ENCODE results near the gene OR51B6.
"Not testable (repeated sequence)": the region's sequence is repeated elsewhere in the genome, so short reads cannot be mapped to it uniquely, and the experiment has no call there.

The OR51B6 gene

DNA sequence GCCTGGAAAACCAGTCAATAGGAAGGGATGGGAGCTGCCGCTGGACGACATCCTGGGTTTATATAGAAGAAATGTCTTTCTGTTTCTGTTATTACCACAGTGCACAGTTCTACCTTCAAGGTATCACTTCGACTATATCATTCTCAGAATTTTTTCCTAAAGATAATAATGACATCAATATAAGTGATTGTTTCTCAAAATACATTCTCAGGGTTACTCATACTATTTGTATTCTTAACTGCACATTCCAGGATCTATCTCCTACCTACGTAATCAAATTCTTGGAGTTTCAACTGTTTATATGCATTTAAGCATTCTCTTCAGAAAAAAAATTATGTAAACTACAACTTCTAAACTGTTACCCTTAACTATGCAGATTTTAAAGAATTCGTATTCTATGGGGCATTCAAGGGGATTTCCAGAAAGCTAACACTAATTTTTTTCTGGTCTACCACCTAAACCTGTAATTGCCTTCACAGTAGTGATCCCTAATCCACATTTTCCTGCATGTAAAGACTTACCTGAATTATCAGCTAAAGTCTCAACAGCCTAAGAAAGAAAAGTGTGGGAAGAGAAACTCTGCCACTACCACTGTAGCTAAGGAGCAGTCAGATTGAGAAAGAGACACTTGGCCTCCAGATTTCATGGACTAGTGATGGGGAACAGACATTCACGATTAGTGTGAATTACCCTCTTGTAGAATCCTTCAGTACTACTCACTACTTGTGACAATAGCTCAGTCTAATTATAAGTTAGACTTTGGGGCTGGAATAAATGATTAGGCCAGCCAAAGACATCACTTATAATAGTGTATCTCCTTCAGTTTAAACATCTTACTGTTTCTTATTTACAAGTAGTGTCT, 7.6 kb upstream of the OR51B6 start, which contains the start of gene OR51B5:
Gene OR51B5, minus strand, starts transcription at position 51 of the 862 bp plus-strand sequence. Its CDS starts 0 bp downstream, at position 51.
- no peaks in the 10 kb centered on the region for H3K4me1 ChIP-seq (ENCODE audit: insufficient read depth, low read length)
- H3K9ac ChIP-seq (ENCODE audit: low read depth, low read length): no peak within 1 kb of the TSS
- no peaks in the 10 kb centered on the region for H3K36me3 ChIP-seq (ENCODE audit: insufficient read depth, low read length)
- no peaks in the 10 kb centered on the region; the same call in 1 of the 2 replicates for H3K9me3 ChIP-seq (ENCODE audit: control insufficient read depth, insufficient read depth, low read length)

DNA sequence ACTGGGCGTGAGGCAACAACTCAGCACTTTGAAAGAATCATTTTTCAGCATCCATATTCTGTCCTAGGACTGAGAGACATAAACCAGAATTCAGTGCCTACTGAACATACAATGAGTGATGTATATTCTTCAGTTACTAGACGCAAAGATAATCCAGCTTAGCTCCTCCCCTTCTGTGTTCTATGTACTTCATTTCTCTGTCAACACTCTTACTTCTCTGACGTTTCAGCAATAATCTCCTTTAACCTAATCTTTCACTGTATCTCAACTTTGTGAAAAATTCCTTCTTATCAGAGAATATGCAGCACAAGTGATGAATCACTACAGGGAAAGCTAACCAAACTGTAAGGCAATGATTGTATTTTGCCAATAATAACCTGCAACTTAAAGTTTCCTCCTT, 5.5 kb upstream of the OR51B6 start:
- Histone ChIP-seq H3K9me3 (ENCODE audit: control insufficient read depth, insufficient read depth, low read length) (no peaks in the 10 kb centered on the region; the same call in 1 of the 2 replicates), H3K9ac (ENCODE audit: low read depth, low read length) (no peak overlapping the region), H3K4me1 (ENCODE audit: insufficient read depth, low read length) (peaks cover 4% of the 10 kb centered on the region; the same call in 1 of the 2 replicates), H3K36me3 (ENCODE audit: insufficient read depth, low read length) (no peaks in the 10 kb centered on the region)

DNA sequence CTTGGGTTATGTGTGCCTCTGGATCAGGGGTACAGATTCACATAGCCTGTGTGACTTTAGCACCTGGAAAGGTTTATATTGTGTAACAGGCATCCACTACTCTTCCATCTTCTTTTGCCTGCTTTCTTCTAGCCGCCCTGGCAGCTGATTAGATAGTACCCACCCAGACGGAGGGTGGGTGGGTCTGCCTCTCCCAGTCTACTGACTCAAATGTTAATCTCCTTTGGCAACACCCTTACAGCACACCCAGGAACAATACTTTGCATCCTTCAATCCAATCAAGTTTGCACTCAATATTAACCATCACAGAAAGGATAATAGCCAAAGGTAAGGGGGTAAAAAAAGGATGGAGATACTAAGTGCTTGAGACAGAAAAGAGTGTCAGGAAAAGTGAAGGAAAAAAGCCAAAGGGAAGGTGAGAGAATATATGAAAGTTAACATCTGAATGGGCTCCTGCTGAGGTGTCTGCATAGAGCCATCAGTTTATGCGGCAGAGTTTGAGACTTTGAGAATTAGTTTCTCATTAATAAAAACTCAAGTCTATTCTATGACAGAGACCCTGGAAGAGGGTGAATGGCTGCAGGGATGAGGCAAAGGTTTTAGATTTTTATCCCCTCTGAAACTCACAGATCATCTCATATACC, 2.6 kb upstream of the OR51B6 start:
- H3K4me1 ChIP-seq (ENCODE audit: insufficient read depth, low read length): peaks cover 4% of the 10 kb centered on the region; the same call in 1 of the 2 replicates
- no peaks in the 10 kb centered on the region; the same call in 1 of the 2 replicates for H3K9me3 ChIP-seq (ENCODE audit: control insufficient read depth, insufficient read depth, low read length)
- no peaks in the 10 kb centered on the region for H3K36me3 ChIP-seq (ENCODE audit: insufficient read depth, low read length)
- H3K9ac ChIP-seq (ENCODE audit: low read depth, low read length): no peak overlapping the region

DNA sequence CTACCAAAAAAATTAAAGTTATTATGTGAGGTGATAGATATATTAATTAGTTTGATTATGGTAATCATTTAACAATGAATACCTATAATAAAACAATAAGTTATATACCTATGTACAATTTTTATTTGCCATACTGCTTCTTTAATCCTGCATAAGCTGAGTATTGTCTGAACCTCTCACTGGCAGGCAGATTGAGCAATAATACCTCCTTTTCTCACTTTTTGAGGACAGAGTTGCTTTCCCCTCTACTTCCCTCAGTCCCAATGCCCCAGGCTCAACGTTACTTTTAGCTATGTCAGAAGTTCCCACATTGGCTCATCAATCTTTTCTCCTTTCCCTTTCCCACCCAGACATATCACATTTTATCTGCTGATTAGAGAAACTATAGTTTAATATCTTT, 1.8 kb upstream of the OR51B6 start:
- H3K9ac ChIP-seq (ENCODE audit: low read depth, low read length): no peak overlapping the region
- H3K36me3 ChIP-seq (ENCODE audit: insufficient read depth, low read length): no peaks in the 10 kb centered on the region
- peaks cover 4% of the 10 kb centered on the region; the same call in 1 of the 2 replicates for H3K4me1 ChIP-seq (ENCODE audit: insufficient read depth, low read length)
- H3K9me3 ChIP-seq (ENCODE audit: control insufficient read depth, insufficient read depth, low read length): no peaks in the 10 kb centered on the region; the same call in 1 of the 2 replicates

DNA sequence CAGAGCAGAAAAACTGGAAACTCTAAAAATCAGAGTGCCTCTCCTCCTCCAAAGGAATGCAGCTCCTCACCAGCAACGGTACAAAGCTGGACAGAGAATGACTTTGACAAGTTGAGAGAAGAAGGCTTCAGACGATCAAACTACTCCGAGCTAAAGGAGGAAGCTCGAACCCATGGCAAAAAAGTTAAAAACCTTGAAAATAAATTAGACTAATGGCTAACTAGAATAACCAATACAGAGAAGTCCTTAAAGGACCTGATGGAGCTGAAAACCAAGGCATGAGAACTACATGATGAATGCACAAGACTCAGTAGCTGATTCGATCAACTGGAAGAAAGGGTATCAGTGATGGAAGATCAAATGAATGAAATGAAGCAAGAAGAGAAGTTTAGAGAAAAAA, 4.7 kb downstream of the OR51B6 start:
- not testable (repeated sequence) for H3K36me3 ChIP-seq (ENCODE audit: insufficient read depth, low read length); H3K9me3 ChIP-seq (ENCODE audit: control insufficient read depth, insufficient read depth, low read length); H3K9ac ChIP-seq (ENCODE audit: low read depth, low read length); H3K4me1 ChIP-seq (ENCODE audit: insufficient read depth, low read length)

DNA sequence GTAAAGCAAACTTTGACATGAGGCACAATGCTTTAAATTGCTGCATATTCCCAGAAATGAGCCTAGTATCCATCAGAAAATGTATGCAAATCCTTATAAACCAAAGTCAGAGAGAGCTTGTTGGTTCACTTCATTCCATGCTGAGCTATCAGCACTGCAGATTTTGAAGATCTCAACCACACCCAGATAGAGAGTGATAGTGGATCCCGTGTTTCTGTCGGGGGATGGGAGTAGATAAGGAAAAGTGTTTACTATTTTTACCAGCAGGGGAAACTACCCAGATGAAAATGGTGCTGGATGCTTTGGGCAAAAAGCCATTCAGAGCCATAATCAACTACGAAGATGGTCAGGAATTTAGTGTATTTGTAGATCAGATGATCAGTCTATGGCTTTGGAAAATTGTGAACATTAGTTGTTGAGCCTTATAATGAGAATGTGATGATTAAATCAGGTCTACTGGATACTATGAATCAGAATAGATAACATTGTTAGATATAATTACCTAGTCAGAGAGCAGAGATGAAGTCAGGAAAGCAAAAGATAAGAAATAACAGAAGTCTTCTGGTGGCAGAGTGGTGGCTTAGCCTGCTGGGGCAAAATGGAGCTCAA, 10.8 kb downstream of the OR51B6 start:
- Histone ChIP-seq H3K4me1 (ENCODE audit: insufficient read depth, low read length) (no peaks in the 10 kb centered on the region), H3K9me3 (ENCODE audit: control insufficient read depth, insufficient read depth, low read length) (no peaks in the 10 kb centered on the region), H3K9ac (ENCODE audit: low read depth, low read length) (no peak overlapping the region), H3K36me3 (ENCODE audit: insufficient read depth, low read length) (no peaks in the 10 kb centered on the region)

DNA sequence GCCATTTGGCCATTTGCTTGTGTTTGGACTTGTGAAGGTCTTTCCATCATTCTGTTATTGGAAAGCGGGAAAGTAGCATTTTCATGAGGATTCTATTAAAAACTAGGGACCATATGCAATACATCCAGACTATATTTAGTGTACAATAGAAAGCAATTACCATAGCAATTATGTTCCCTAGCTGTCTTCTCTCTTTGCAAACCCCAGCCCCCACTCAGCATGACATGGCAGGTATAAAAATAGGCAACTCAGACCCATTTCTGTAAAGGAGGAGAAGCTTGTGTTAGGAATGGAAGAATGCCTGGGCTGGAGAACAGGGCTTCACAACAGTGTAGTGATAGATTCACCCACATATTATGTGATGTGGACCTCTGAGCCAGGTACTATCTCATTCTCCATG, 12.4 kb downstream of the OR51B6 start:
- Histone ChIP-seq H3K9ac (ENCODE audit: low read depth, low read length) (no peak overlapping the region), H3K9me3 (ENCODE audit: control insufficient read depth, insufficient read depth, low read length) (no peaks in the 10 kb centered on the region), H3K4me1 (ENCODE audit: insufficient read depth, low read length) (peaks cover 2% of the 10 kb centered on the region; the same call in 1 of the 2 replicates), H3K36me3 (ENCODE audit: insufficient read depth, low read length) (no peaks in the 10 kb centered on the region)

DNA sequence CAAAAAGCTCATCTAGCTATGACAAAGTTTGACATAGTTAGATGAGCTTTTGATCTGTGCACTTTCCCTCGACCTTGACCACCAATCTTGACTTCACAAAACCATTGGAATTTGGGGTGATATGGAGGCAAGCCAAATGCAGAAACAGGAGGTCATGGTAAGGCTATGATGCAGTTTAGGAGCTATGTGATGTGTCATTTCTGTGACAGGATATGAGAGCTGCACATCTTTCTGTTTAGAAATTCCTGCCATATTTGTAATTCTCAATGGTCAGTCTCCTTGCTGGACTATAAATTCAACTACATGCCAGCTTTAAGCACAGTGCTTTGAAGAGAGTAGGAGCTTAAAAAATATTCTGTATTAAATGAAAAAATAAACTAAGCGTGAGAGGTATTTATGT, 12.9 kb downstream of the OR51B6 start:
- Histone ChIP-seq H3K9me3 (ENCODE audit: control insufficient read depth, insufficient read depth, low read length) (no peaks in the 10 kb centered on the region), H3K36me3 (ENCODE audit: insufficient read depth, low read length) (no peaks in the 10 kb centered on the region), H3K9ac (ENCODE audit: low read depth, low read length) (no peak overlapping the region), H3K4me1 (ENCODE audit: insufficient read depth, low read length) (peaks cover 7% of the 10 kb centered on the region; the same call in 1 of the 2 replicates)

DNA sequence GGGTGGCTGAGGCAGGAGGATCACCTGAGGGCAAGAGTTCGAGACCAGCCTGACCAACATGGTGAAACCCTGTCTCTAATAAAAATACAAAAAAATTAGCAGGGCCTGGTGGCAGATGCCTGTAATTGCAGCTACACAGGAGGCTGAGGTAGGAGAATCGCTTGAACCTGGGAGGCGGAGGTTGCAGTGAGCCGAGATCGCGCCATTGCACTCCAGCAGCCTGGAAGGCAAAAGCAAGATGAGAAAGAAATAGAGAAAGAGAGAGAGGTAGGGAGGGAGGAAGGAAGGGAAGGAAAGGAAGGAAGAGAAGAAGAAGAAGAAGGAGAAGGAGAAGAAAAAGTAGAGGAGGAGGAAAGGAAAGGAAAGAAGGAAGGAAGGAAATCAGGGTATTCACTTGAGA, 15.1 kb downstream of the OR51B6 start:
- not testable (repeated sequence) for H3K36me3 ChIP-seq (ENCODE audit: insufficient read depth, low read length); H3K4me1 ChIP-seq (ENCODE audit: insufficient read depth, low read length); H3K9me3 ChIP-seq (ENCODE audit: control insufficient read depth, insufficient read depth, low read length); H3K9ac ChIP-seq (ENCODE audit: low read depth, low read length)

DNA sequence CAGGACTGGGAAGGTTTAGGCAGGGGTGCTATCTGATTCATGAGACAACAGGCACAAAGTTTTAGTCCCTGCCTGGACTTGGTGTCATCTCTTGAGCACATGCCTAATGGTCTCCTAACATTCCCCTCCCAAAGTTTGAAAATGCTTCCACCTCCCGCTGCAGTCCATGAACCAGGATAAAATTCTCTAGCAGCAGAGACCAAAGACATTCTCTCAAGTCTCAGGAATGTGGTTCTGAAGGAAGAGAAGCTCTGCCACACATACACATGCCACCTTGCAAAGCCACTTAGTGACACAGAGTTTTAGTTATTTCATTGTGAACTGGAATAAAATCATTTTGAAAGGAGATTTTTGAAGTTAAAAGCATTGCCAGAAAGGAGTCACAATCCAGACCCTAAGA, 15.5 kb downstream of the OR51B6 start:
- H3K9me3 ChIP-seq (ENCODE audit: control insufficient read depth, insufficient read depth, low read length): no peaks in the 10 kb centered on the region
- H3K4me1 ChIP-seq (ENCODE audit: insufficient read depth, low read length): peaks cover 7% of the 10 kb centered on the region; the same call in 1 of the 2 replicates
- H3K9ac ChIP-seq (ENCODE audit: low read depth, low read length): no peak overlapping the region
- H3K36me3 ChIP-seq (ENCODE audit: insufficient read depth, low read length): no peaks in the 10 kb centered on the region

DNA sequence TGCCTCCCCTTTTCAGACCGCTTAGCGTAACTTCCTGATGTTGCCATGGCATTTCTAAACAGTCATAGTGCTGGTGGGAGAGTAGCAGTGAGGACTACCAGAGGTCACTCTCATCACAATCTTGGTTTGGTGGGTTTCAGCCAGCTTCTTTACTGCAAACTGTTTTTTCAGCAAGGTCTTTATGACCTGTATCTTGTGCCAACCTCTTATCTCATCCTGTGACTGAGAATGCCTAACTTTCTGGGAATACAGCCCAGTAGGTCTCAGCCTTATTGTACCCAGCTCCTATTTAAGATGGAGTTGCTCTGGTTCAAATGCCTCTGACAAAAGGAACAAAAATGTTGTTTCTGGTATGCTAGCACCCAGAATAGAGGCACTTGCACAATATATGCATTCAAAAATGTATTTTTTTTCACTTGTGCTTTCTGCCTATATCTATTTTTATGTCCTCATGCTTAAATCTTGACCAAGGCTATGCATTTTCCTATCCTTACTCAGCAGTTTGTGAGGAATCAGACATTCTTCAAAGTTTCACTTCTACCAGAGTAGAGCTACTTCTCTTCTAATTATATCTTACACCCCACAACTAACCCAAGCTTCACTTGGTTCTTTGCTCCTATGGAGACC, 16.3 kb downstream of the OR51B6 start:
- Histone ChIP-seq H3K9ac (ENCODE audit: low read depth, low read length) (no peak overlapping the region), H3K9me3 (ENCODE audit: control insufficient read depth, insufficient read depth, low read length) (no peaks in the 10 kb centered on the region), H3K36me3 (ENCODE audit: insufficient read depth, low read length) (no peaks in the 10 kb centered on the region), H3K4me1 (ENCODE audit: insufficient read depth, low read length) (peaks cover 7% of the 10 kb centered on the region; the same call in 1 of the 2 replicates)

DNA sequence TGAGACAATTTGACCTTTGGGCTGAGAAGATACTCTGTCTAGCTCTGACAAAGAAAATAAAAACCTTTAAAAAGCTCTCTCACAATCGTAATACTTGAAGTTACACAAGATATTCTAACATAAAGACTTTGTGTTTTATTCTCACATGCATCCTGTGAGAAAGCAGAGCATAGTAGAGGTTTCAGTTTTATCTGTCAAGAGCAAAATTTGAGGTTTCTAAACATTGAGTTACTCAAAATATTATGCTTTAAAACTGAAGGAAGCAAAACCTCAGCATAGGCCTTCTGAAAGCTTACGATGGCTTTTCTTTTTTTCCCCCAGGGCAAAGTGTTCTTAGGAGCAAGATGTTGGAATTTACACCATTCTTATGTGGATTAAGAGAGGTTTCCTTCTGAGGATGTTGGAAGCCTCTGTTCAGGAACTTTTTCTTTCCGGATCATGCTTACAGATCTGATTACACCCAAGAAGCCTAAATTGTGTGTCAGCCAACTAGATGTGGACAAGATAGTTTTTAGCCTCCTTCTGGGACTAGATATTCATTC, 17.3 kb downstream of the OR51B6 start:
- Histone ChIP-seq H3K9ac (ENCODE audit: low read depth, low read length) (no peak overlapping the region), H3K36me3 (ENCODE audit: insufficient read depth, low read length) (no peaks in the 10 kb centered on the region), H3K4me1 (ENCODE audit: insufficient read depth, low read length) (peaks cover 7% of the 10 kb centered on the region; the same call in 1 of the 2 replicates), H3K9me3 (ENCODE audit: control insufficient read depth, insufficient read depth, low read length) (no peaks in the 10 kb centered on the region)

DNA sequence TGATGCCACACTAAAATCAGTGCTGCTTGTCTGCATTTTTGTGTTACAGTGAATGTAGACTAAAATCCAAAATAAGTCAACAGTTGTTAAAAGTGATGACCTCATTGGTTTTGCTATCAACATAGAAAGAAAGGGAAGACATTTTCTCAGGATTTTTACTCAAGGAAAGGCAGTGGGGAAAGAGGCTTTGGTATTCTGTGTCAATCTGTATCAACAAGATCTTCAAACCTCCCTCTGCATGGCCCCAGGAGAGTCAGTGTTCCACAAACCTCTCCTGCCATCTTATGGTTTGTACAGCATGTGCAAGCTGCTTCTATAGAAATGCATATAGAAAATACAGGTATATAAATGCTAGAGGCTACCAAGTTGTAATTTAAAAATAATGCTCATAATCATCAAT, 18.5 kb downstream of the OR51B6 start:
- Histone ChIP-seq H3K4me1 (ENCODE audit: insufficient read depth, low read length) (peaks cover 7% of the 10 kb centered on the region; the same call in 1 of the 2 replicates), H3K9me3 (ENCODE audit: control insufficient read depth, insufficient read depth, low read length) (no peaks in the 10 kb centered on the region), H3K9ac (ENCODE audit: low read depth, low read length) (no peak overlapping the region), H3K36me3 (ENCODE audit: insufficient read depth, low read length) (no peaks in the 10 kb centered on the region)

Data from ES-I3 (cell line).